ENCODE measurements around the gene CCDC154.

The CCDC154 gene

DNA sequence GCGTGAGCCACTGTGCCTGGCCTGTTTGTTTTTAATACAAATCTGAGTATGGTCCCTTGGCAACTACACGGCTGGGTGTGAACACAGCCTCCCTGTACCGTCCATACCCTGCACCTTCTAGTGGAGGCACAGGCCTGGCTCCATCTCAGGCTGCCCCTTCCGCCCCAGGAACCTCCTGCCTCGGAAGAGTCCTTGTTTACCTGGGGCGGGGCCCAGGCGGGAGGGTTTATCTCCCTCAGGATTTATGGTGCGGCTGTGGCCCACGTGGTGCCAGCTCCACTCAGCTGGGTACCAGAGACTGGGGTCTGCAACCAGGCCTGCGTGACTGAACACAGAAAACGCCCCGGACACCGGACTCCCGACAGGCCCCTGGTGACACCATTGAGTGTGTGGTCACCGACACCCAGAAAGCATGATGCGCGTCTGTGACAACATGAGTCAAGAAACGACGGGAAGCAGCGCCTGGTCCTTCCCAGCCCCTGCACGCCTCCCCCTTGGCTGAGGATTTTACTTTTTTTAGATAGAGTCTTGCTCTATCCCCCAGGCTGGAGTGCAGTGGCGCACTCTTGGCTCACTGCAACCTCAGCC is 48.8 kb downstream of the CCDC154 start:
- DNase-seq (ENCODE audit: low read depth): no peak
- no peak overlapping the region for H3K4me3 ChIP-seq (replicated peaks; ENCODE audit: low read depth, low read length)
- TF ChIP-seq CTCF (IDR thresholded peaks at IDR 0.05; ENCODE audit: low read length, missing control alignments): no peak

GRCh38 chr16:1394367-1394951 is 49.9 kb downstream of the CCDC154 start:
- no peak overlapping the region for H3K4me3 ChIP-seq (replicated peaks; ENCODE audit: low read depth, low read length)
- DNase-seq (ENCODE audit: low read depth): no peak
- TF ChIP-seq CTCF (IDR thresholded peaks at IDR 0.05; ENCODE audit: low read length, missing control alignments): no peak

DNA sequence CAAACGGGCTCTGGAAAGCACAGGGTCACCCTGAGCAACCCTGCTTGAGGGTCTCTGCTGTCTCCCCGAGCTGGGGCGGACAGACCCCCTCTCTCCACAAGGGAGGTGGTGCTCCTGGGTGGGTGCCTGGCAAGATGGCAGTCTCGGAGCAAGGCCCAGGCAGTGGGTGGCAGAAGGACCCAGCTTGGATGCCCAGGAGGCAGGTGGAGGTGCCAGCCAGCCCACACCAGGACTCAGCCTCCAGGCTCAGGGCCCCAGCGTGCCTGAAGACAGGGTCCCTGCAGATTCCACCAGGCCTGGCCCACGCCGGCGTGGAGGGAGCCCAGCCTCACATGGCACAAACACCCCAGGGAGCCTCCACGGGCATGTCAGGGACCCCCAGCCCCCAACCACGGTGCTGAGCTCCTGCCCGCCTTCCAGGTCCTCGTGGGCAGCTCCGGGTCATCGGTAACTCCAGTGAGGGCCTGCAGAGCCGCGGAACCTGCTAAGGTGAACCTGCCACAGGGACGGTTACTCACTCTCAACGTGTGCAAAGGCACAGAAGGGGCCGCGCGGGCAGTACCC is 50.7 kb downstream of the CCDC154 start:
- TF ChIP-seq CTCF (IDR thresholded peaks at IDR 0.05; ENCODE audit: low read length, missing control alignments): no peak
- DNase-seq (ENCODE audit: low read depth): no peak
- H3K4me3 ChIP-seq (replicated peaks; ENCODE audit: low read depth, low read length): no peak overlapping the region

GRCh38 chr16:1392826-1393225 is 51.5 kb downstream of the CCDC154 start:
- no peak for TF ChIP-seq CTCF (IDR thresholded peaks at IDR 0.05; ENCODE audit: low read length, missing control alignments)

DNA sequence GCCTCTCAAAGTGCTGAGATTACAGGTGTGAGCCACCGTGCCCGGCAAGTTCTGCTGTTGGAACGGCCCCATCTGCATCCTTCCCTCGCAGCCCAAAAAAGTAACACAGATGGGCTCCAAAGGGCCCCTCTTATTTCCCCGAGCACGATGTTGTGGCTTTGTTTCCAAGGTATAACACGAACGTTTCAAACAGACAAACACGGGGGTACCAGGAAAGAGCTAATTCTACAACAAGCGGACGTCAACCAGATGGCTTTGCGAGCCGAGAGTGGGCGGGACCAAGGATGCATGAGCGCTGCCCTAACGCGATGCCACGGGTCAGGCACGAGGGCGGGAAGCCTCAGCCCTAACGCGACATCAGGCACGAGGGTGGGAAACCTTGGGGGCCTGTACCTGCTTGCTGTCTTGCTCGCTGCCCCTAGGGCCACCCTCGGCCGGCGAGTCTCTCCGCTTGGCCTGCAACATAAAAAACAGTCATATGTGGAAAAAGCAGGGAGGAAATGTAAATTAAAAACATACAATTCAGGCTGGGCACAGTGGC is 54.0 kb downstream of the CCDC154 start:
- no peak for TF ChIP-seq CTCF (IDR thresholded peaks at IDR 0.05; ENCODE audit: low read length, missing control alignments)
- H3K4me3 ChIP-seq (replicated peaks; ENCODE audit: low read depth, low read length): no peak overlapping the region
- DNase-seq (ENCODE audit: low read depth): no peak

More at GRCh38 chr16:1392826-1393225, 51.5 kb downstream of the CCDC154 start:
- no peak overlapping the region for H3K4me3 ChIP-seq (replicated peaks; ENCODE audit: low read depth, low read length)
- DNase-seq (ENCODE audit: low read depth): no peak

DNA sequence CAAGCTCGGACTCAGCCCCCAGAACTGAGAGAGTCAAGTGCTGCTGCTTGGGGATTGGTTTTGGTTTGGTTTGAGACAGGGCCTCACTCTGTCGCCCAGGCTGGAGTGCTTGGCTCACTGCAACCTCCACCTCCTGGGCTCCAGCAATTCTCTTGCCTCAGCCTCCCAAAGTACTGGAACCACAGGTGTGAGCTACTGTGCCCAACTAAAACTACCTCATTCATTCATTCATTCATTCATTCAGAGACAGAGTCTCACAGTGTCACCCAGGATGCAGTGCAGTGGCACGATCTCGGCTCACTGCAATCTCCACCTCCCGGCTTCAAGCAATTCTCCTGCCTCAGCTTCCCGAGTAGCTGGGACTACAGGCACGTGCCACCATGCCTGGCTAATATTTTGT is 54.6 kb downstream of the CCDC154 start:
- no peak overlapping the region for H3K4me3 ChIP-seq (replicated peaks; ENCODE audit: low read depth, low read length)
- no peak for DNase-seq (ENCODE audit: low read depth)
- TF ChIP-seq CTCF (IDR thresholded peaks at IDR 0.05; ENCODE audit: low read length, missing control alignments): no peak

All from fibroblast of pulmonary artery (primary cell).